ENCODE data around the gene NGFR. TPM values are rescaled to one million over a fixed set of nuclear protein-coding genes. Genes with fewer than 3 reads are reported as not detected.
A peak's percentile ranks its signal among the peaks of the same experiment; 100 is the strongest.
"Not testable (repeated sequence)": the region's sequence is repeated elsewhere in the genome, so short reads cannot be mapped to it uniquely, and the experiment has no call there.

NGFR gene
- total RNA-seq, 1 donor from 2014 or later = under 0.01 TPM

- DNase-seq (ENCODE audit: low read depth in 2 of 2) = no peak
These were observed 50.9 kb downstream of the NGFR start for GRCh38 chr17:49545806-49546545.

- no peak for DNase-seq (ENCODE audit: low read depth in 2 of 2)
These were observed 51.7 kb downstream of the NGFR start for GRCh38 chr17:49546546-49547535.

GRCh38 chr17:49547566-49547965, 52.5 kb downstream of the NGFR start:
- no peak for DNase-seq (ENCODE audit: low read depth in 2 of 2)

- DNase-seq (ENCODE audit: low read depth in 2 of 2) = no peak
These were observed 53.0 kb downstream of the NGFR start for GRCh38 chr17:49548051-49548505.

GRCh38 chr17:49548506-49549310, 53.6 kb downstream of the NGFR start:
- peak; percentile 35 to 54 for DNase-seq (ENCODE audit: low read depth in 2 of 2)

- no peak for DNase-seq (ENCODE audit: low read depth in 2 of 2)
These were observed 54.2 kb downstream of the NGFR start for GRCh38 chr17:49549311-49549605.

- no peak for DNase-seq (ENCODE audit: low read depth in 2 of 2)
These were observed 54.9 kb downstream of the NGFR start for GRCh38 chr17:49549691-49550678.

- not testable (repeated sequence) for DNase-seq (ENCODE audit: low read depth in 2 of 2)
These were observed 55.7 kb downstream of the NGFR start for GRCh38 chr17:49550764-49551163.

- no peak for DNase-seq (ENCODE audit: low read depth in 2 of 2)
These were observed 56.4 kb downstream of the NGFR start for GRCh38 chr17:49551221-49552069.

- DNase-seq (ENCODE audit: low read depth in 2 of 2) = no peak
These were observed 57.1 kb downstream of the NGFR start for GRCh38 chr17:49552070-49552751.

- no peak for DNase-seq (ENCODE audit: low read depth in 2 of 2)
These were observed 58.7 kb downstream of the NGFR start for GRCh38 chr17:49553676-49554335.

GRCh38 chr17:49554694-49555494, 59.8 kb downstream of the NGFR start:
- no peak for DNase-seq (ENCODE audit: low read depth in 2 of 2)

GRCh38 chr17:49555495-49556222, 60.6 kb downstream of the NGFR start:
- no peak for DNase-seq (ENCODE audit: low read depth in 2 of 2)

- DNase-seq (ENCODE audit: low read depth in 2 of 2) = peak; percentile 62 to 75
These were observed 61.3 kb downstream of the NGFR start for GRCh38 chr17:49556223-49556943.

GRCh38 chr17:49557312-49558024, 62.4 kb downstream of the NGFR start:
- DNase-seq (ENCODE audit: low read depth in 2 of 2) = peak; percentile 67 to 68

All from lung microvascular endothelial cell (primary cell).